Hippocampal formation (tissue), 2 donors: ENCODE measurements around the gene GALNT6.
"Not testable (repeated sequence)": the region's sequence is repeated elsewhere in the genome, so short reads cannot be mapped to it uniquely, and the experiment has no call there.

Source experiments
- DNase-seq, 2 donors: peaks; one replicate each; lab custom pipeline; 2025; lab: John Stamatoyannopoulos, UW

GALNT6 gene

GRCh38 chr12:51323317-51323960 lies 67.8 kb downstream of the GALNT6 start:
- no peak for DNase-seq

GRCh38 chr12:51322452-51322851 lies 68.8 kb downstream of the GALNT6 start:
- no peak for DNase-seq

GRCh38 chr12:51321882-51322281 lies 69.3 kb downstream of the GALNT6 start:
- no peak for DNase-seq

DNA sequence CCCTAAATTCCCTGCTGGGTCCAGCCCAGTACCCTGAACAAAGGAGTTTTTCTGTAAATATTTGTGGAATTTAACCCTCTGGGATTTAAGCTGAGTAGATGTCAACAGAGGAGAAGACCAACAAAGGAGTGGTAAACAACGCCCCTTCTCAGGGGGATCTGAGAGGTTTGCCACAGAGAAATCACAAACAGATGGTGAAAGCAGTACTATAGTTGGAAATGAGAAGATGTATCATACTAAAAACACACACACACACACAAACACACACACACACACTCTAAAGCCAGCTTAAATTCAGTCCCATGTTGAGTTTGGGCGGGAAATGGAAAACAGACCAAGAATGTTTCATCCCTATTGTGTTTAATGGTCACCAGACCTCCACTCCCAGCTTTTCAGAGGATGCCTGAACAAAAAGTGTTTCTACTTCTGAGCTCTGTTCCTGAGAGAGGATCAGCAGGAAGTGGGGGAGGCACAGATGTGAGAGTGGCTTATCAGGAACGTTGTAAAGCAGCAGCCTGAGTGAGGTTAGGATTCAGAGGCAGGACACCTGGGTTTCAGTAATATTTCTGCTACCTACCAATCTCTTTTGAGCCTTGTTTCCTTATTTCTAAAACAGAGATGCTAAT lies 70.4 kb downstream of the GALNT6 start:
- DNase-seq, result no peak

- no peak for DNase-seq
These were observed 70.9 kb downstream of the GALNT6 start for GRCh38 chr12:51320311-51320694.

DNA sequence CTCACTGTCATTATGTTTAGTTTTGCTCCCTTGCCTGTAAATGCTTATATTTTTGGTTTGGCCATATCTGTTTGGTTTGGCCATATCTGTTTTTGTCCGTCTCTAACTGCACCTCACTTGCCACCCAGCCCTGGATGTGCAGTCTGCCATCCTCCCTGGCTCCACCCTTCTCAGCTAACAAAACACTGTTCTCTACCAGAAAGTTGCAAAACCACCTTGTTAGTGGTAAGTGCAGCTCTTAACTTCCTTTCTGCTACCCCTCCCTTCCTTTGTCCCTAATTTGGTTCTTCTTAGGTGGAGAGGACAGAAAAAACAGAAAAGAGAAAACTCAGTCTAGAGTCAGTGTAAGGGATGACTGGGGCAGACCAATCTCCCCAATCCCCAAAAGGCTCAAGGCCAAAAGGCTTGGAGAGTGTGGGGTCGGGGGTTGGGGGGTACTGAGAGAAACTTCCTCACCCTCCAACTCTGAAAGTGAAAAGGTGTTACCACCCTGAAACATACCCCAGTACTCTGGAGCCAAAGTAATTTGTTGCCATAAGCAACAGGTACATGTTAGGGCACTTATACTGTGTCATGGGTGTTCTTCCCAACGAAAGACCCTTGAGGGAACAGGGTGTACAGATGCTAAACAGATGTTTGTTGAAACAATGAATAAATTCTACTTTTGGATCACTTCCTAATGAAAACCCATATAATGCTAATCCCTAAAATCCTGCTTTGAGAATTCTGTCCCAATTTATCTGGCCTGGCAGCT lies 72.2 kb downstream of the GALNT6 start:
- no peak for DNase-seq

- DNase-seq, result not testable (repeated sequence)
These were observed 73.0 kb downstream of the GALNT6 start for GRCh38 chr12:51318057-51318806.

DNA sequence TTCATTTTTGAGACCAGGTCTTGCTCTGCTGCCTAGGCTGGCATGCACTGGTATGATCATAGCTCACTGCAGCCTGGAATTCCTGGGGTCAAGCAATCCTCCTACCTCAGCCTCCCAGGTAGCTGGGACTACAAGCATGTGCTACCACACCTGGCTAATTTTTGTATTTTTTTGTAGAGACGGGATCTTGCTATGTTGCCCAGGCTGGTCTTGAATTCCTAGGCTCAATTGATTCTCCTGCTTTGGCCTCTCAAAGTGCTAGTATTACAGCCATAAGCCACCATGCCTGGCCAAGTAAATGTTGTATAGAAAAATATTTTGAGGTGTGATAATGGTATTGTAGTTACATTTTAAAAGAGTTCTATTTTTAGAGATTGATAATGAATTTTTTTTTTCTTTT lies 79.8 kb downstream of the GALNT6 start:
- DNase-seq, result no peak

DNA sequence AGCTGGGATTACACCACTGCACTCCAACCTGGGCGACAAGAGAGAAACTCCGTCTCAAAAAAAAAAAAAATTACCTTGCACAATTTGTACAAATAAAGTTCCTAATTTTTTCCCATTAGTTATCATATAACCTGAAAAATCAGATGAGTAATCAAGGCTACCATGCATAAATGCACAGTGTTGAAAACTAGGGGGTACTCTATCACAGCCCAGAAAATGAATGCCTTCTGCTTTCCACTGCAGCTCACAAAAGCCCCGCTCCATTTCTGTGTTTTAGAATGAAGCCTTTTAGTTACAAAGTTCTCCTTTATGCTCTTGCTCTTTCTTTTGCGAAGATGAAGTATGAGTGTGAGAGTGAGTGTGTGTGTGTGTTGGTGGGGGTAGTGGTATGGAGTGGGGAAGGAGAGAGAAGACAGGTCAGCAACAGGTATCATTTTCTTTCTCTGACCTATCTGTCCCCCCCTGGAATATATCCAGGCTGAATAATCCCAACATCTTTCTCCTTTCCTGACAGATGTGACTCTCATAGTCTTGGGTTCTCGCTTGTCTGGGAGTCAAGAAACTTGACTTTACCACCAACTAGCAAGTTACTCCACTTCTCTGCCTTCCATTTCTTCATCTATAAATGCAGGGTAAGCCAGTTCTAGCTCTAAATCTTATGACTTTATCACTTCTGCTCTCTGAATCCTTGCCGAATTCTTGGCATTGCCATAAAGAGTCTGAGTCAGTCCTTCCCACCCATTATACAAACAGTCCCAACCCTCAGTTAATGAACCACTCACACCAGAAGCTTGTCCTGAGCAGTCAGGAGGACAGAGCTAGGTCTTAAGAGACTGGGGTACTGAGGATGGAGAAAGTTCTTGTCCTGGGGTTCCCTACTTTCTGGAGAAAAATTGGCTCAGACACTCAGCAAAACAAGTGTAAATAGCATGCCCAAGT lies 83.3 kb downstream of the GALNT6 start:
- no peak for DNase-seq

- no peak for DNase-seq
These were observed 84.7 kb downstream of the GALNT6 start for GRCh38 chr12:51306507-51306906.
